Amygdala (tissue), 56 donors: Measurements from ENCODE around the gene SLC1A6.
"Not testable (repeated sequence)": the region's sequence is repeated elsewhere in the genome, so short reads cannot be mapped to it uniquely, and the experiment has no call there.

ENCODE experiments used
- DNase-seq, 56 donors: peaks; one replicate each; lab custom pipeline; 2025; lab: John Stamatoyannopoulos, UW

Gene SLC1A6

DNA sequence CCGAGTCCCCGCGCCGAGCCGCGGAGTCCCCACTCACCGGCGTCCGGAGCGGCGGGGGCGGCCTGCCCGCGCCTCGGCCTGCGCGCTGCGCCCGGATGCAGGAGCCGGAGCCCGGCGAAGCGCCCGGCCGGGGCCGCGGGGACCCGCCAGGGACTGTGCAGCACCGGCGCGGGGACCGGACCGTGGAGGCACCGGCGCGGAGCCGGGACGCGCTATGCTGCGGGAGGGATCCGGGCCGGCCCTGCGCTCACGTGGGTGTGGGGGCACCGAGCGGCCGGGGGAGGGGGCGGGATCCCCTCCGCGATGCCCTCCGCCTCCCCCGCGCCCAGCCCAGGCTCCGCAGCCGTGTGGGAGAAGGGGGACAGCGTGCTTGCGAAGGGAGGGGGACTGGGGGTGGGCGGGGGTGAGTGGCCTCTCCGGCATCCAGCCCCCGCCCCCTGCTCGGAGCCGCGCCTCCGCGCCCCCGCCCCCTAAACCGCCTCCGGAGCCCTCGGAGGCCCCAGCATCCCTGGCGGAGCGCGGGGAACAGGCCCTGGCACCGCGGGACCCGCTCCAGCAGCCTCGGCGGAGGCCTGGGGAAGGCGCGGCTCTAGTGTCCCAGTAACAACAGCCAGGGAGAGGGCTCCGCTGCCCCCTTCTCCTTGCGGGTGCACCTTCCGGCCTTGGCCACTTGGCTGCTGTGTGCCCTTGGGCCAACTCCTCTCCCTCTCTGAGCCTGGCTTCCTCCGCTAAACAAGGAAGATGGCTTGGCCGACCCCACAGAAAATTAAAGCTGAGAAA lies at the start of gene SLC1A6:
SLC1A6 (minus strand) TSS at position 389 of the 780 bp plus-strand sequence. CDS start 6,954 bp downstream, outside the sequence.
- DNase-seq = peak in 9 of 56 donors; percentile 1 to 35 (median 15)

DNA sequence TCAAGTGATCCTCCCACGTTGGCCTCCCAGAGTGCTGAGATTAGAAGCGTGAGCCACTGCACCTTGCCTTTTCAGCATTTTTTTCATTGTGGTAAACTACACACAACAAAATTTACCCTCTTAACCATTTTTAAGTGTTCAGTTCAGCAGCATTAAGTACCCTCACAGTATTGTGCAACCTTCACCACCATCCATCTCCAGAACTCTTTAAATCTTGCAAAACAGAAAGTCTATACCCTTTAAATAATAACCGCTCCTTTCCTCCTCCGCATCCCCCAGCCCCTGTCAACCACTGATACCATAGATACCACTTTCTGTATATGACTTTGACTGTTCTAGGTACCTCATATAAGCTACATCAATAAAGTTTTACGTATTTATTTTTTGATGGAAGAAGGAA lies 48.8 kb upstream of the SLC1A6 start:
- no peak for DNase-seq

DNA sequence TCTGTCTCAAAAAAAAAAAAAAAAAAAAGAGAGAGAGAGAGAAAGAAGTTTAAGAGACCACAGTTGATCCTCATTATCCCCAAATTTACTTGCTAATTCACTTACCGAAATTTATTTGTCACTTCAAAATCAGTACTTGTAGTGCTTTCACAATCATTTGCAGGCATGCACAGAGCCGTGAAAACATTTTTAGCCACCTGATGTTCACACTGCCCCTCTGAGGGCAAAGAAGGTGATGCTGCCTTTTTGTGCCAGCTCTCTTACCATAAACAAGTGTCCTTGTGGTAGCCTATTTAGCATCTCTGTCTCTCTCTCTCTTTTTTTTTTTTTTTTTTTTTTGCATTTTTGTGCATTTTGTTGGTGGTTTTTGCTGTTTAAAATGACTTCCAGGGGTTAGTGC lies 45.6 kb upstream of the SLC1A6 start:
- no peak for DNase-seq

DNA sequence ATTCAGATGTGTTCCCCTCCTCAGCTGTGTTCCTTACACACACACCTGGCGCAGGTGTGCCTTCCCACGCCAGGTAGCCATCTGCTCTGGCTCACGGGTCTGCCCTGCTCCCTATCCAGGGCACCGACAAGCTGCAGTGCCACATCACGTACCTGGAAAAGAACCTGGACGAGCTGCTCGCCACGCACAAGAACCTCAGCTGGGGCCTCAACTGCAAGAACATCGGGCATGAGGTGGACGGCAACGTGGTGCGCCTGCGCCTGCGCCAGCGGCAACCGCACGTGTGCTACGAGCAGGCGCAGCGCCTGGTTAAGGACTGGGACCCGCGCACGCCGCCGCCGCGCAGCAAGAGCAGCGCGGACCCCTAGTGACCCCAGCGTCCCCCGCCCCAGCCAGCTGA lies 43.1 kb upstream of the SLC1A6 start:
- no peak for DNase-seq

DNA sequence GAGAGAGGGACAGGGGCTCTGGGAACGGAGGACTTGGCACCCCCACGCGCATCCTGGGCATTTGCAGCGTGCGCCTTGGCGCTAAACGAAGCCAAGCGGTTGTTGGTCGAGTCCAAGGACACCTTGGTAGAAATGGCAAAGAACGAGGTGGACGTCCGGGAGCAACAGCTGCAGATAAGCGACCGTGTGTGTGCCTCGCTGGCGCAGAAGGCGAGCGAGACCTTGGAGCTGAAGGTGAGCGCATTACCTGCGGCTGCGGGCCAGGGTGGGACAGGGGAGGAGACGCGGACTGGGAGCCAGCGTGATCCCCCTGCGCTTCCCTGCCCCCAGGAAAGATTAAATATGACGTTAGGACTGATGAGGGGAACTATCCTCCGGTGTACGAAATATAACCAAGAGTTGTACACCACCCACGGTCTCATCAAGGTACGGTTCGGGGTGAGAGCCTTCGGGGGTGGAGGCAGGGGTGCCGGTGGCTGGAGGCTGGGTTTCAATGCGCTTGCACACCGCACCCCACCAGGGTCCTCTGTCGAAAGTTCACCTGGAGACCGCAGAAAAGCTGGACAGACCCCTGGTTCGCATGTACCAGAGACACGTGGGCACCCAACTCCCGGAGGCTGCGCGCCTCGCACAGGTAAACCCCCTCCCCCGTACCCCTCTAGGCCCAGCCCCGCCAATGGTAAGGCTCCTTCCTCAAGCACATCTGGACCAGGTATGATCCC lies 41.8 kb upstream of the SLC1A6 start:
- DNase-seq = no peak

DNA sequence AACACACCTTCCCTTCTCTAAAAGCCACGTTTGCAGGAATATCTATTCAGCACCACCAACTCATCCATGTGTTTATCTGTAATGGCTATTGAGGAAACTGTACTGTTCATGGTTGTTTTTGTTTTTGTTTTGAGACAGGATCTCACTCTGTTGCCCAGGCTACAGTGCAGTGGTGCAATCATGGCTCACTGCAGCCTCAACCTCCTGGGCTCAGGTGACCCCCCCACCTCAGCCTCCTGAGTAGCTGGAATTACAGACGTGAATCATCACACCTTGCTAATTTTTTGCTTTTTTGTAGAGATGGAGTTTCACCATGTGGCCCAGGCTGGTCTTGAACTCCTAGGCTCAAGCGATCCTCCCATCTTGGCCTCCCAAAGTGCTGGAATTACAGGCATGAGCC lies 39.2 kb upstream of the SLC1A6 start:
- not testable (repeated sequence) for DNase-seq

DNA sequence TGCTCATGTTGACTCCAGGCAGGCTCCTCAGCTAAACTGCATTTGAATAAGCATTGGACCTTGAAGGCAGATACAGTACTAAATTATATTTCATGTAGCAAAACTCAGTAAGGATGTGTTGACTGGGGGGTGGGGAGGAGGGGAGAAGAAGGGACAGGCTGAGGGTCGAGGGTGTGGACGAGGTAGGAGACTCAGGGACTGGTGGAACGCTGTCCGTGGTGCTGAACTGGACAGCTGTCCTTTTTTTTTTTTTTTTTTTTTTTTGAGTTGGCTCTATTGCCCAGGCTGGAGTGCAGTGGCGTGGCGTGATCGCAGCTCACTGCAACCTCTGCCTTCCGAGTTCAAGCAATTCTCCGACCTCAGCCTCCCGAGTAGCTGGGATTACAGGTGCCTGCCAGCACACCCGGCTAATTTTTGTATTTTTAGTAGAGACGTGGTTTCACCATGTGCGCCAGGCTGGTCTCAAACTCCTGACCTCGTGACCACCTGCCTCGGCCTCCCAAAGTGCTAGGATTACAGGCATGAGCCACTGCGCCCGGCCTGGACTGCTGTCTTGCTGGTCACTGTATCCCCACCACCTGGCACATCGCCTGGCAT lies 36.4 kb upstream of the SLC1A6 start:
- no peak for DNase-seq

DNA sequence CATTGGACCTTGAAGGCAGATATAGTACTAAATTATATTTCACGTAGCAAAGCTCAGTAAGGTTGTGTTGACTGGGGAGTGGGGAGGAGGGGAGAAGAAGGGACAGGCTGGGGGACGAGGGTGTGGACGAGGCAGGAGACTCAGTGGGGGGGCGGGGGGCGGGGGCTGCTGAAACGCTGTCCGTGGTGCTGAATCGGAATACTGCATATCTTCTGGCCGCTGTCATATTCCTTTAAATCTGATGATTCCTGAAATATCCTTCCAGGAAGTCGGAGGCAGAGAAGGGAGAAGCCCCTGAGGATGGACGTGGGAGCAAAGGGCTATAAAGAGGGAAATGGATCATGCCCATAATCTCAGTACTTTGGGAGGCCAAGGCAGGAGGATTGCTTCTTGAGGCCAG lies 34.9 kb upstream of the SLC1A6 start:
- no peak for DNase-seq

DNA sequence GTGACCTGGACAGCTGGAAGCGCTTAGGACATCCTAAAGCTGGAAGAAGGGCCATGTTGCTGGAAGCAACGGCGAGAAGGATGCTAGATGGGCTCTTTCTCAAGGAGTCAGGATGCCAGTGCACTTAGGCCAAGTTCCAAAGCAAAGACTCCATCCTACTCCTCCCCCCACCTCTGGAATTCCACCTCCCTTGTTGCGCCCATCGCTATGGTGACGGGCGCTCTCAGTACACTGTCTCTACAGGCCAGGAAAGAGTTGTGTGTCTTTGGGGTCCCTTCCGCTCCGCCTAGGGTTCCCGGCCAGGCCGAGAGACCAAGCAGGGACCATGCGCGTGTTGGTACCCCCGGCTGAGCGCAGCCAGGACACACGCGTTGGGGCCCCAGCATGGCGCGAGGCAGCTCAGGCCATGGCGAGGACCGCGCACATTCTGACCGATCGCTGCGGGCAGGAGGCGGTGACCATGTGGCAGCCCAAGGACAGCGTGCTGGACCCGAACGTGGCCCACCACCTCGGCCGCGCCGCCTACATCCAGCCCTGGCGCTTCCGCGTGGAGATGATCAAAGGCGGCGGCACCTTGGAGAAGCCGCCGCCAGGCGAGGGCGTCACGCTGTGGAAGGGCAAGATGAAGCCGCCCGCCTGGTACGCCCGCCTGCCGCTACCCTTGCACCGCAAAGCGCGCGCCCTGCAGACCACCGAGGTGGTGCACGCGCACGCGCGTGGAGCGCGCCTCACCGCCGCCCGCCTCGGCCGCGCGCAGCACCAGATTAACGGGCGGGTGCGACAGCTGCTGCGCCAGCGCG lies 31.0 kb upstream of the SLC1A6 start:
- peak in 2 of 56 donors; percentile 5 to 10 for DNase-seq

DNA sequence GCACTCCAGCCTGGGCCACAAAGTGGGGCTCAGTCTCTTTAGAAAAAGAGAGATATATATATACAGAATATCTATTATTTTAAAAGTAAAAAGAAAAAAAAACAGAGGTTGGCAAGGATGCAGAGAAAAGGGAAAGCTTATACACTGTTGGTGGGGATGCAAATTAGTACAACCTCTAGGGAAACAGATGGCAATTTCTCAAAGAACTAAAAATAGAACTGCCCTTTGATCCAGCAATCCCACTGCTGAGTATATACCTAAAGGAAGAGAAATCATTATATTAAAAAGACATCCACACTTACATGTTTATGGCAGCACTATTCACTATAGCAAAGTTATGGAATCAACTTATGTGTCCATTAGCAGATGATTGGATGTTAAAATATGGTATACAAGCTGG lies 28.6 kb upstream of the SLC1A6 start:
- DNase-seq = no peak

DNA sequence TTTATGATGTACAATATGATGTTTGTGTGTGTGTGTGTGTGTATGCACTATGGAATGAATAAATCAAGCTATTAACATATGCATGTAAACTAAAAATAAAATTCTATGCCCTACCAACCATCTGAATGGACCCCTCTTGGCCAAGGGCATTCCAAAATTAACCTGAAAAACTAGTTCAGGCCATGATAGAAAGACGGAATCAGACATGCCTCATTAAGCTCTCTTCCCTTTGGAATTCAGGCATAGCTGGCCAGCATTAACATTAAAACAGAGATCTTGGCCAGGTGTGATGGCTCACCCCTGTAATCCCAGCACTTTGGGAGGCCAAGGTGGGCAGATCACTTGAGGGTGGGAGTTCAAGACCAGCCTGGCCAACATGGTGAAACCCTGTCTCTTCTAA lies 18.3 kb upstream of the SLC1A6 start:
- DNase-seq = no peak

DNA sequence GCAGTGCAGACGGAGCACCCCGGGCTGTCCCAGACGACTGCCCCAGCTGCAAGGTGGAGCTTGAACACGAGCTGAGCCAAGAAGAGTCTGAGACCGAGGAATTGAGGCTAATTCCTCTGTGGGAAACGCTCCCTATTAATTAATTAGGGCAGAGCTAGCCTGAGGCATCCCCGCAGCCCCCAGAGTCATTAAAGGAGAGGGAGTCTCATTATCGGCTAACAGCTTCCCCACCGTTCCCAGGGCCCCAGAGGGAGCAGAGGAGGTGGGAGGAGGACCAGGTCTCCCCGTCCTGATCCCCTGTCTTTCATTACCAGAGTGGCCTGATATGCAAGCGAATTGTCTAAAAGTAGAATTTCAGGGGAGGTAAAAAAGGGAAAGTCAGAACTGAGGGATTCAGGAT lies 13.1 kb upstream of the SLC1A6 start:
- DNase-seq = no peak

DNA sequence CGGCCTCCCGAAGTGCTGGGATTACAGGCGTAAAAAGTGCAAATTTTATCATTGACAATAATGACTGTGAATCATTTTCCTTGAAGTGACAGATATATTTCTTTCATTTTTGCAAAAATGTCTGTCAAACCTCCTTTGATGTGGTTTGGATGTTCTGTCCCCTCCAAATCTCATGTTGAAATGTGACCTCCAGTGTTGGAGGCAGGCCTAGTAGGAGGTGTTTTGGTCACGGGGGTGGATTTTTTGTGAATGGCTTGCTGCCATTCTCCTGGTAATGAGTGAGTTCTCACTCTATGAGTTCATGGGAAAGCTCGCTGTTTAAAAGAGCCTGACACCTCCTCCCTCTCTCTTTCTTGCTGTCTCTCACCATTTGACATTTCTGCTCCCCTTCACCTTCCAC lies 5.5 kb upstream of the SLC1A6 start:
- DNase-seq = no peak

DNA sequence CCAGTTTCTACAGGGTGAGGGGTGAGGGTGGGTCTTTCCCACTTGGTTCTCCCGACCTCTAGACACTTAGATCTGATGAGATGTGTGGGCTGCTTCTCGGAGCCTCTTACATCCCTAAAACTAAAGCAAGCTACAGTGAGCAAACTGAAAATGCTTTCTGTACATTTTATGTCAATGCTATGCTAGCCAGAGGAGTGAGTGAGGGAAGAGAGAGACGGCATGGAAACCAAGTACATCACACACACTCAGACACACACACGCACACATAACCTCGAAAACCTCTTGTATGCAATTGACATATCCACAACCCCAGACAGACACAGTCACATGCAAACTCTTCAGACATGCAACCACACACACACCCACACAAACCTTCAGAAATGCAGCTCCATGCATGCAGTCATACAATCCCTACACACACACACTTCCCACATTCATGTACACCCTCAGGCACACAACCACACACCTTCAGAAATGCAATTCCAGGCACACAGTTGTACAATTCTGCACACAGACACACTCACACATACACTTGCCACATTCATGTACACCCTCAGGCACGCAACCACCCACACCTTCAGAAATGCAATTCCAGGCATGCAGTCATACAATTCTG lies 1.4 kb downstream of the SLC1A6 start:
- peak in 2 of 56 donors; percentile 15 to 21 for DNase-seq

DNA sequence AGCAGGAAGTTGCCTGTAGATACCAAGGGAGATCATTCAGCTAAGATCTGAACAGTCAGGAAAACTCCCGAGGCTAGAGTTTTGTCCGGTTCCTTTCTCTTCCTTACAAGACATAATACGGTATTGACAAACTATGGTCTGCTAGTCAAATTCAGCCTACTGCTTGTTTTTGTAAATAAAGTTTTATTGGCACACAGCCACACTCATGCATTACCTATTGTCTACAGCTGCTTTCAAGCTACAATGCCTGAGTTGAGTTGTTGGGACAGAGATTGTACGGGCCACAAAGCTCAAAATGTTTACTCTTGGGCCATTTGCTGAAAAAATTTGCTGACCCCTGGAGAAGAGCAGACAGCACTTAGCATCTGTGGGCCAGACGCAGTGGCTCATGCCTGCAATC lies 2.5 kb downstream of the SLC1A6 start:
- no peak for DNase-seq

DNA sequence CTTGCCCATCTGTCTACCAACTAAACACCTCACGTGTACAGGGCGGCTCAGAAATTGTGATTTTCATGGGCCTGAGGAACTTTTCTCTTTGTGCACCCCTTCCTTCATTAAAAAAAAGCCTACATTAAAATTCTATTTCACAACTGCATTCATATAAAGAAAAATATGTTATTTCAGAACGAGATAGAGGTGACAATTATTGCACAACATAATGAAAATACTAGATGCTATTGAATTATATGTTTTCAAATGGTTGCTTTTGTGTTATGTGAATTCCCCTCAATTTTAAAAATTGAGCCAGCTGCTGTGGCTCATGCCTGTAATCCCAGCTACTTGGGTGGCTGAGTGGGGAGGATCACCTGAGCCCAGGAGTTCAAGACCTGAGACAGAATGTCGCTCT lies 5.2 kb downstream of the SLC1A6 start:
- no peak for DNase-seq

DNA sequence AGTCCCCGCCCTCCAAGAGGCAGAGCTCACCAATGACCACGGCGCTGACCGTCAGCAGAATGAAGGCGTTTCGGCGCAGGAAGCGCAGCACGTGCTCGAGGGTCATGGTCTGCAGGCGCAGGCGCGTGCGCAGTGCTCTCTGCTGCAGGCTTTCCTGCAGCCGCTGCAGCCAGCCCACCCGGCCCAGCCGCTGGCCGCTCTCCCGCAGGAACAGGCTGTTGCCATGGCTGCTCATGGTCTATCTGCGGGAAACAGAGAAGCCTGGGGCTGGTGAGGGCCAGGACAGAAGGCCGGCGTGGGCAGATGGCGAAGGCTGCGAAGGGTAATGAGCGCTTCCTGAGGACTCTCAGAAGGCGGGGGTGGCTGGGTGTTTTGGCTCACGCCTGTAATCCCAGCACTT lies 7.0 kb downstream of the SLC1A6 start:
- DNase-seq = peak in 6 of 56 donors; percentile 3 to 16 (median 10)

DNA sequence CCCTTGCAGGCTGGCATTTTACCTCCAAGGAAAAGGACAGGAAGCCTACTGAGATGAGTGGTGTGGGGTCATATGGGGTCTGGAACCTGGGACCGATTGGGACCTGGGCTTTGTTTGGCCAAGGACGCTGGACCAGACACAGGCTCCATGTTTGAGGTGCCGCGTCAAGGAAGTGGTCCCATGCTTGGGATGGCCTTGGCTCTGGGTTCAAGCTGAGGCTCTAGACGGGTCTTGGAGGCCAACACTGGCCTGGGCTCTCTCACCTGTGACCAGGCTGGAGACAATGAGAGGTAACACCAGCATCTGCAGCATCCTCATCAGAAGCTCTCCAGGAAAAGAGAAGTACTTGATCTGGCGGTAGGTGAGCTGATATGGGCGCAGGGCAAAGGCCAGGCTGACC lies 8.2 kb downstream of the SLC1A6 start:
- DNase-seq = no peak

DNA sequence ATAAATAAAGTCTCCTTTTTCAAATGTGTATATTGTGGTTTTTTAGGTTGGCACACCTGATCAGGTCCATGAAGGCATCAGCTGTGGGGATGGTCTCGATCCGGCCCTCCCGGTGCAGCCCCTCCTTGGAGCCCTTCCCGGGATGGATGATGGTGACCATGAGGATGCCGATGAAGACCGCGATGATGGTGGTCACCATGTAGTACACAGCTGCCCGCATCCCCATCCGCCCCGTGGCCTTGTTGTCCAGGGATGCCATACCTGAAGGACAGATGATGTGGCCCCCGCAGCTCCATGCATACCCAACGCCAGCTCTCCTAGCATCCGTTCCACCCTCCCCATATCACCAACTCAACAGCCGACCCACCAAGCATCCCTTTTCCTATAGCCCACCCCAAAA lies 11.4 kb downstream of the SLC1A6 start:
- no peak for DNase-seq

DNA sequence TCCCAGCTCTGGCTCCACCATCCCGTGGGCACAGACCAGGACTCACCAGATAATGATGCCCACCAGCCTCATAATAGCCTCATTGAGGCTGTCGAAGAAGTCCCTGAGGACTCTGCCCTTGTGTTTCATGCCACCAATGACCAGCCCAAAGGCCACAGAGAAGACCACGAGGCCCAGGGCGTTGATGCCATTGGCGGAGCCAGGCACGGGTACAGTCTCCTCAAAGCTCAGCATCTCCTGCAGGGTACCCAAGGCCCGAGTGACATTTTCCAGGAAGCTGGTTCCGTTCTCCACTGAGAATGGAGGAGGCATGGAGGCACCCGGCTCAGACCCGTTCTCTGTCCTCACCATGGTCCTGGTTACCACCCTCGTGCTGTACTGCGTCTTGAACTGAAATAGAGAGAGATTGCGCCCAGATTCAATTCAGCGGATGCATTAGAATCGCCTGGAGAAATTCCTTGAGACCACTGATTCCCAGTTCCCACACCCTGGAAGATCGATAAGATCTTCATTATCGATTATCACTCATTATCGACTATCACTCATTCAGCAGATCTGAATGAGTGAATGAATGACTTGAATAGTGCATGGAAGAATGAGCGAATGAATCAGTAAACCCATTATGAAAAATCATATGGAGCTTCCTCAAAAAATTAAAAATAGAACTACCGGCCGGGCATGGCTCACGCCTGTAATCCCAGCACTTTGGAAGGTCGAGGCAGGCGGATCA lies 17.5 kb downstream of the SLC1A6 start:
- no peak for DNase-seq
